AG10803 (cell line): ENCODE data around the gene TMEM163.

Experiments used
- DNase-seq: peaks from one replicate; pipeline ENCODE4 v3.0.0; 2010; ENCODE audit warnings: low read depth
- H3K4me3 ChIP-seq: 2 replicates; pipeline ENCODE4 v1.5.1; 2011; ENCODE audit warnings: mild to moderate bottlenecking, low read length, control low read depth
- TF ChIP-seq, protein P1 (sequence below): conservative IDR thresholded peaks from 2 replicates; pipeline ENCODE4 v1.5.1; 2011; ENCODE audit warnings: mild to moderate bottlenecking, low read length, control low read depth, inconsistent platforms

TMEM163 gene

DNA sequence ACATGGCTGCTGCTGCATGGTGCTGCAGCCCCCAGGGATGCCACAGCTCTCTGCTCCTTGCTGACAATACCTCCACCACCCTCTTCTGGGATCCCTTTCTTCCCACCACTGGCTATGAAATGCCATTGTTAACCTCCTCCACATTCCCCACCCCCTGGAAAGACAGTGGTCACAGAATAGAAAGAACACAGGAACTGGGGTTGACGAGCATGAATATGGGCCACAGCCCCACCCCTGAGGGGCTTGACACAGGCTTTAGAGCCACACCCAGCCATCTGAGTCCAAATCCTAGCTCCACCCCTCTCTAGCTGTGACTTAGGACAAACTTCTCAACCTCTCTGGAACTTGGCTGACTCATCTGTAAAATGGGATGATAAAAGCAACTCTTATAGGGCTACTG is 47.3 kb downstream of the TMEM163 start:
- TF ChIP-seq, protein P1, sequence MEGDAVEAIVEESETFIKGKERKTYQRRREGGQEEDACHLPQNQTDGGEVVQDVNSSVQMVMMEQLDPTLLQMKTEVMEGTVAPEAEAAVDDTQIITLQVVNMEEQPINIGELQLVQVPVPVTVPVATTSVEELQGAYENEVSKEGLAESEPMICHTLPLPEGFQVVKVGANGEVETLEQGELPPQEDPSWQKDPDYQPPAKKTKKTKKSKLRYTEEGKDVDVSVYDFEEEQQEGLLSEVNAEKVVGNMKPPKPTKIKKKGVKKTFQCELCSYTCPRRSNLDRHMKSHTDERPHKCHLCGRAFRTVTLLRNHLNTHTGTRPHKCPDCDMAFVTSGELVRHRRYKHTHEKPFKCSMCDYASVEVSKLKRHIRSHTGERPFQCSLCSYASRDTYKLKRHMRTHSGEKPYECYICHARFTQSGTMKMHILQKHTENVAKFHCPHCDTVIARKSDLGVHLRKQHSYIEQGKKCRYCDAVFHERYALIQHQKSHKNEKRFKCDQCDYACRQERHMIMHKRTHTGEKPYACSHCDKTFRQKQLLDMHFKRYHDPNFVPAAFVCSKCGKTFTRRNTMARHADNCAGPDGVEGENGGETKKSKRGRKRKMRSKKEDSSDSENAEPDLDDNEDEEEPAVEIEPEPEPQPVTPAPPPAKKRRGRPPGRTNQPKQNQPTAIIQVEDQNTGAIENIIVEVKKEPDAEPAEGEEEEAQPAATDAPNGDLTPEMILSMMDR, result no peak
- DNase-seq, result no peak

DNA sequence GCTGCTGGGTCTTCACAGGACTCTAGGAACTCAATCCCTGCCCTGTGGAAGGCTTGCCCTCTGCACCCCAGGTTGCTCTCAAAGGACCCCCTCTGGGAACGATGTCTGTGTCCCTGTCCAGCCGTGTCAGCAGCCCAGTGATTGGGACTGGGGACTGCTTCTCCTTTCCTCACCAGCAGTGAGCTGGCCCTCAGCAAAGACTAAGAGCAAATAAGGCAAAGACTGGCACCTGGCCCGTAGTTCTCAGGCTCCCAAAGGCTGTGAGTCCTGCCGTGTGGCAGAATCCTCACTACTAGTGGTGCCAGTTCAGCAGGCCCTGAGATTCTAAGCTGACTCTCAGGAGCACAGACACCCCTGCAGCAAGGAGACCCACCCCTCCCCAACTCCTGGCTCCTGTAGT is 47.8 kb downstream of the TMEM163 start:
- TF ChIP-seq, protein P1, result no peak
- DNase-seq, result no peak
- H3K4me3 ChIP-seq, result no peak overlapping the region

More for the DNA sequence above, 47.3 kb downstream of the TMEM163 start:
- no peak overlapping the region for H3K4me3 ChIP-seq

DNA sequence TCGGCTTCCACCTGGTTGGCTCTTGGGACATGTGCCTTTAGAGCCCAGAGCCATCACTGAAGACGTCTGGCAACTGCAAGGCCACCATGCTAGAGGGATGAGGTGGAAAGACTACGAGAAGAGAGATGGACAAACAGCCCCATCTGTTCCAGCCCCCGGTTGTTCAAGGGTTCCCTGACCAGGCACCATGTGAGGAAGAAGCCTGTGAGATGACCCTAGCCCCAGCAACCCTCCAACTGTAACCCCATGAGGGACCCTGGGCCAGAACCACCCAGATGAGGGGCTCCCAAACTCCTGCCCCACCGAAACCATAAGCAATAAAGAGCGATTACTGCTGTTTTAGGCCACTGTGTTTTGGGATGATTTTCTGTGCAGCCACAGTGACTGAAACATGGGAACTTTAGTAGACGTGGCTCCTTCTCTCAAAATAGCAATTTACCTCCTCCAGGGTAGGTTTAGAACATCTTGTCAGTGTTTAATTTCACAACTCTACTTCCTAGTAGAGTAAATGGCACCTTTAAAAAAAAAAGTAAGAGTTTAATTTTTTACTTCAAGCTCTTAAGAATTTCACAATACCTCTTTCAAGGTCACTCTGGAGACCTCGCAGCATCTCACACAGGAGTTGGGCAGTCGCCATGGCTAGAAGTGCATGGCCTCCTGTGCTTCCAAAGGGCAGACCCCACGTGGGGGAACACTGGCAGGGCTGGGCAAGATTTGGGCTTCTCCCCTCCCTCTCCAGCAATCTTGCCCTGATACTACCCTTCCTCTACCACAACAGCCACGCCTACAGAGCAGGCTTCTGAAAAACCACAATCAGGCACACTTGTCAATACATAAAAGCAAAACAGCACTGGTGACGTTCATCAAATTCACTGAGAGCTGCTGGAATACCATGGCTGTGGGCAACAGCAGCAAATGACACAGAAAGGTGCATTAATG is 48.8 kb downstream of the TMEM163 start:
- TF ChIP-seq, protein P1, result no peak
- no peak overlapping the region for H3K4me3 ChIP-seq
- no peak for DNase-seq

DNA sequence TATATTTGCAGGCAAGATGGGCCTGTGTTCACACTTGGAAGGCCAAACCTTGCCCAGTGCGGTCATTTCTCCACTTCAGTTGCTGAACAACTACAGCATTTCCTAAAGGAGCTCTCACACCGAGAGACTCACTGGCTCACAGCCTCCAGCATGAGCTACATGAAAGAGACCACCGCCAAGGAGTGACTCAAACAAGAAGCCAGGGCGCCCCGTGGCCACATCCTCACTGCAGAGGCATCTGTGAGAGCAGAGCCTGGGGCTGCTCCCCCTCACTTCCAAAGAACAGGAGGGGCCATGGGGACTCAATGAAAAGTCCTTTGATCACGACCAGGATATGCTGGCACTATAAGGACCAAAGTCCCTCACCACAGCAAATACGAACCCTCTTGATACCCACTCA is 50.0 kb downstream of the TMEM163 start:
- TF ChIP-seq, protein P1, result no peak
- DNase-seq, result no peak
- H3K4me3 ChIP-seq, result no peak overlapping the region

DNA sequence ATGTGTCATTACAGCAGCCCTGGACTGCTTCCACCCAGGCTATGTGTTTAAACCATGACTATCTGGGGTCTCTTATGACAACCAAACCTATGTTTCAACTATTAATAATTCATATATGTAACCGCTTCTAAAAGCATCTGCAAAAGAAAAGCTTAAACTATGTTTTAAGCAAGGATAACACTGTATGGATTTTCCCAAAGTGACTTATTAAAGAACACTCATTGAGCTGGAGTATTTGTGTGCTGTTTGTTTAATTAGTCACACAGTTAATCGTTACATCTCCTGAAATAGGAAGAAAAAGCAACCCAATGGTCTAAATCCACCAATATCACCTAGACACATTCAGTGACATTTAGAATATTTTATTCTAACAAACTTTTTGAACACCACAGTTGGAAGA is 51.3 kb downstream of the TMEM163 start:
- H3K4me3 ChIP-seq, result no peak overlapping the region
- no peak for DNase-seq
- TF ChIP-seq, protein P1, result no peak

DNA sequence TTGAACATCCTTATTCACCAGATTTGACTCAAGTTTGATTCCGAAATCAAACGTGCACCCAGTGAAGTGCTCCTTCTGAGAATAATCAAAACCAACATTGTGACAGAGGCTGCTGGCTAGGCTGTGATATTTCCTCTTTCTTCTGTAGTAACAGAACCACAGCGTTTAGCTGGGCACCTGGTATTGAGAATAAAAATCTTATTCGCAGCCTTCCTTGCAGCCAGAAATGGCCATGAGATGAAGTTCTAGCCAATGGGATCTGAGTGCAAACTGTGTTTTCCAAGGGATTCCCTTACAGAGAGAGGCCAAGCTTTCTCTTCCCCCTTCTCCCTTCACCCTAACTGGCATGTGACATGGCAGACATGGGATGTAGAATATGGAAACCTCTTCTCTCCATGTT is 51.7 kb downstream of the TMEM163 start:
- TF ChIP-seq, protein P1, result no peak
- DNase-seq, result no peak
- no peak overlapping the region for H3K4me3 ChIP-seq
